Type B pancreatic cell (in vitro differentiated cells): Measurements from ENCODE around the gene HOXD10. TPM values are rescaled to one million over a fixed set of nuclear protein-coding genes. Genes with fewer than 3 reads are reported as not detected.
A peak's percentile ranks its signal among the peaks of the same experiment; 100 is the strongest.

Experiments used
- DNase-seq: peaks from one replicate; pipeline ENCODE4 v3.0.0; 2021; ENCODE audit warnings: mixed read lengths; ENCODE audit not compliant: unreplicated experiment; ENCODE audit errors: extremely low spot score
- H3K27ac Mint-ChIP-seq: 2 replicates; pipeline ENCODE4 v1.8.0; 2021; ENCODE audit warnings: mild to moderate bottlenecking, mixed read lengths
- H3K27me3 Mint-ChIP-seq: 2 replicates; pipeline ENCODE4 v1.8.0; 2021; ENCODE audit warnings: mixed read lengths
- H3K36me3 Mint-ChIP-seq: 2 replicates; pipeline ENCODE4 v1.8.0; 2021; ENCODE audit warnings: mixed read lengths
- H3K4me1 Mint-ChIP-seq: one replicate; pipeline ENCODE4 v1.8.0; 2021; ENCODE audit warnings: mixed read lengths; ENCODE audit not compliant: unreplicated experiment
- H3K4me3 Mint-ChIP-seq: 2 replicates; pipeline ENCODE4 v1.8.0; 2021; ENCODE audit warnings: mild to moderate bottlenecking, mixed read lengths
- H3K9me3 Mint-ChIP-seq: 2 replicates; pipeline ENCODE4 v1.8.0; 2021; ENCODE audit warnings: mixed read lengths
- total RNA-seq: library from RNA; stranded (reverse); gene quantifications from 2 replicates; pipeline ENCODE4 v1.2.1, GENCODE V29; 2021; ENCODE audit warnings: low replicate concordance
- TF ChIP-seq, protein P1 (sequence below): fragments of 200-600 bp; sonication (generic); conservative IDR thresholded peaks from 2 replicates; pipeline ENCODE4 v1.5.0; 2021; ENCODE audit warnings: antibody characterized with exemption, mild to moderate bottlenecking

The HOXD10 gene
- total RNA-seq, 1 donor from 2014 or later = 0.56 TPM

DNA sequence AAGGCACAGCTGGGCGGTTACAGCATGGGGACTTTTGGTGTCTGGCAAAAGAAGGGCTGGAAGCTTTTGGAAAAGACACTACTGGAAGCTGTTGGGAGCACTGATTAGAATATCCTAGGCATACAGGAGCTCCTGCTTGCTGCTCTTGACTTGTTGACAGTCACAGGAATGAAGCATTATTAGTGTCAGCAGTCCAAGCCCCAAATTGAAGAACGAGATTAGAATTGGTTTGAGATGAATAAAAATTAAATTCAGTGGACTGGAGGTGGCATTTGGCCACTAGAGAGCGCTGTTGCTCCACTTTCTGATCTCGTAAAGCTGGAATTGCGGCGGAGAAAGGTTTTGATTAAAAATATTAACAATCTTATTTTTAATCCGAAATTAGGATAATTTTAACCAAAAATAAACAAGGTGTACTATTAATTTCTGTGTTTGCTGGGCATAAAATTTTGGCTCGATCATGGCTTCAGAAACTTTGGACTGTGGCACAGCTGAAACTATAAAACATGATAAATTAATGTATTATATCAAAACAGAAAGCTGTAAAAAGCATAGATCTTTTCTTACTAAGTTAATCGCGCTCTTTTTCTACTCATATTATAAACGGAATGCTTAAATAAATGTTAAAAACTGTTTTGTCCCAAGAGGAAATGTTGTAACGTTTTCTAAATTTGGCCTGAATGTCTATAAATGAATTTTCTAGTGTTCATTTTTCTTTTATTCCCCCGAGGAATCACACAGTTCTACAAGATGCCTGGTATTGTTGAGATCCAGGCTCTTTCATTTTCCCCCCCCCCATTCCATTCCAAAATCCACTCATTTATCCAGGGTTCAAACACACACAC is 10.6 kb downstream of the HOXD10 start:
- Mint-ChIP-seq H3K9me3 (no peaks in the 10 kb centered on the region), H3K36me3 (no peaks in the 10 kb centered on the region), H3K27me3 (peaks cover 83% of the 10 kb centered on the region), H3K4me1 (peaks cover 25% of the 10 kb centered on the region), H3K27ac (no peak overlapping the region), H3K4me3 (peak overlapping the region; percentile 5)
- DNase-seq = no peak
- TF ChIP-seq, protein P1, sequence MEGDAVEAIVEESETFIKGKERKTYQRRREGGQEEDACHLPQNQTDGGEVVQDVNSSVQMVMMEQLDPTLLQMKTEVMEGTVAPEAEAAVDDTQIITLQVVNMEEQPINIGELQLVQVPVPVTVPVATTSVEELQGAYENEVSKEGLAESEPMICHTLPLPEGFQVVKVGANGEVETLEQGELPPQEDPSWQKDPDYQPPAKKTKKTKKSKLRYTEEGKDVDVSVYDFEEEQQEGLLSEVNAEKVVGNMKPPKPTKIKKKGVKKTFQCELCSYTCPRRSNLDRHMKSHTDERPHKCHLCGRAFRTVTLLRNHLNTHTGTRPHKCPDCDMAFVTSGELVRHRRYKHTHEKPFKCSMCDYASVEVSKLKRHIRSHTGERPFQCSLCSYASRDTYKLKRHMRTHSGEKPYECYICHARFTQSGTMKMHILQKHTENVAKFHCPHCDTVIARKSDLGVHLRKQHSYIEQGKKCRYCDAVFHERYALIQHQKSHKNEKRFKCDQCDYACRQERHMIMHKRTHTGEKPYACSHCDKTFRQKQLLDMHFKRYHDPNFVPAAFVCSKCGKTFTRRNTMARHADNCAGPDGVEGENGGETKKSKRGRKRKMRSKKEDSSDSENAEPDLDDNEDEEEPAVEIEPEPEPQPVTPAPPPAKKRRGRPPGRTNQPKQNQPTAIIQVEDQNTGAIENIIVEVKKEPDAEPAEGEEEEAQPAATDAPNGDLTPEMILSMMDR = peak; percentile 97

DNA sequence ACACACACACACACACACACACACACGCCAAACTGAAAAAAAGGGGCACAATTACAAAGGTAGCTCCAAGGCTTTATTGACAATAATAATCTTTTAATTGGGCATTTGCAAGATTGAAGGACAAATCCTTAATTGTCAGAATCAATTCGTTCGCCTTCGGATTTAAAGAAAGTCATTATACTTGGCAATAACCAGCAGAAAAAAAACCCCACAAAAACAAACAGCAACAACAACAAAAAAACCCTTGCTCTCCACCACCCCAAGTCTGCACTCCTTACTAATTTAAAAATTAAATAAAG is 11.1 kb downstream of the HOXD10 start:
- DNase-seq = no peak
- Mint-ChIP-seq H3K9me3 (no peaks in the 10 kb centered on the region), H3K36me3 (no peaks in the 10 kb centered on the region), H3K27ac (no peak overlapping the region), H3K4me3 (peak overlapping the region; percentile 86), H3K27me3 (peaks cover 85% of the 10 kb centered on the region), H3K4me1 (peaks cover 29% of the 10 kb centered on the region)
- TF ChIP-seq, protein P1 = no peak

DNA sequence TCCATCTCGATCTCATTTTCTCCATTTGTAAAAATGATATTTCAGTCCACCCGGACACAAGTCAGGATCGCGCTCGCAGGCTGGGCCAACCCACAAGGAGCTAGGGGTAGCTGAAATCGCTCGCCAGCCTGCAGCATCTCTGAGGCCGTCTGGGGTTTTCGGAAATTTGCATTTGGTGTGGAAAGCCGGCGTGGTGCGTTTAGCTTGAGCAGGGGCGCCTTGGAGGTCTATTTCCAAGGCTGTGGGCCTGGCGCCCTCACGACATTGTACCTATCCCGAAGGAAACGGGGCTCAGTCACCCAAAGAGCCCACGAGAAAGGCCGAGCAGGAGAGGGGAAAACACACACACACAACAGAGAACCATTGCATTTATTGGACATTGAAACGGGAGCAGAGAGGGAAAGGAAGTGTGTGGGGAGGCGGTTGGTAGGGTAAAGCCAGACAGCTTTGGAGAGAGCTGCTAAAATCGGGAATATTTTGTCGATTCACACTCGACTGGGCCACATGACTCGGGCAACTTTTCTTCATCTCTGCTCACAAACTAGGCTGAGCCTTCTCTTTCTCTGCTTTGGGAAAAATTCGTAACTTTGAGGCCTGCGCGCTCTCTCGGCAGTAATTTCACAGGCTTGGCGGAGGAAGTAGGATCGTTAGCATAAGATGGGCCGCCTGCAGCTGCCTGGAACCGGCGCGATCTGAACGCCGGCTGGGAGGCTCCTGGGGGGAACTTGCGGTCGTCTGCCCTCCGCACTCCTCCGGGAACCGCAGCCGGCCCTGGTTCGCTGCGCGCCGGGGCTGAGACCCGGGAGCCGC is 11.8 kb downstream of the HOXD10 start:
- peak overlapping the region; percentile 86 for H3K4me3 Mint-ChIP-seq
- DNase-seq = no peak
- H3K27ac Mint-ChIP-seq = peak overlapping the region; percentile 69
- TF ChIP-seq, protein P1 = no peak
- H3K9me3 Mint-ChIP-seq = no peaks in the 10 kb centered on the region
- peaks cover 32% of the 10 kb centered on the region for H3K4me1 Mint-ChIP-seq
- no peaks in the 10 kb centered on the region for H3K36me3 Mint-ChIP-seq
- H3K27me3 Mint-ChIP-seq = peaks cover 89% of the 10 kb centered on the region

DNA sequence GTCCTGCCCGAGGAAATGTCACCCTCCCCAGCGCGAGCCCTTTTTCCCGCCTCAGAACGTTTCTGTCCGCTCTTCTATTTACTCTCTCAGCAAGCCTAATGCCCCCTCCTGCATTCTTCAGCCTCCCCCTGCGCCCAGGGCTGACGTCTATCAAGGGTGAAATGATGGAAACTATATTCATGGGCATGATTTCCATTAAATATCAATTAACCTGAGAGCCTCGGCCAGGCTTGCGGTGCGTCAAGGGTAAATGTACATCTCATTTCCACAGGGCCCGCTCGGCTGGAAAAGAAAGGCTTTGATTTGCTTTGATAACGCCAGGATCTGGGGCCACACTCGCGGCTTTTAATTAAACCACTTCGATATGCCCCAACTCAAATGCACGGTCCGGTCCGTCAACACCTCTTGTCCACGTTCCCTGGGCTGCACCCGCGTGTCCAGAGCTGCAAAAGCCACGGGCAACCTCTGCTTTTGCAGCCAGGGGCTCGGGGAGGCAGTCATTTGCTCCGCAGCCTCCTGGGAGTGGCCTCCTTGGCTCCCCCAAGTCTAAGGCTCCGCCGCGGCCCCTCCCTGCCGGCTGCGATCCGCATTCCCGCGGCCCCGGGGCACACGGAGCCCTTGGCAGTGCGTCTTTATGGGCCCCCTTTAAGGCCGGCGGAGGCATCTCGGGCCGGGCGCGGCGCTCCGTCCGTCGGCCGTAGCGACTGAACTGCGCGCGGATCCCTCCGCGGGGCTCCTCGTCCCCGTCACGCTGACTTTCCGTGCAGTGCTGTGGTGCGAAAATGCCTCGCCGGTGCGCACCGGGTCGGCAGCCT is 12.6 kb downstream of the HOXD10 start, which contains the start of gene HOXD8:
TSS of gene HOXD8 (plus strand) at position 724 of the 815 bp plus-strand sequence. CDS start 662 bp downstream, outside the sequence.
- peak within 1 kb of the TSS; percentile 89 for H3K4me3 Mint-ChIP-seq
- H3K27ac Mint-ChIP-seq = peak within 1 kb of the TSS; percentile 69
- TF ChIP-seq, protein P1 = no peak
- H3K9me3 Mint-ChIP-seq = no peaks in the 10 kb centered on the region
- DNase-seq = peak; percentile 81
- H3K27me3 Mint-ChIP-seq = peaks cover 89% of the 10 kb centered on the region
- H3K36me3 Mint-ChIP-seq = no peaks in the 10 kb centered on the region
- peaks cover 26% of the 10 kb centered on the region for H3K4me1 Mint-ChIP-seq

DNA sequence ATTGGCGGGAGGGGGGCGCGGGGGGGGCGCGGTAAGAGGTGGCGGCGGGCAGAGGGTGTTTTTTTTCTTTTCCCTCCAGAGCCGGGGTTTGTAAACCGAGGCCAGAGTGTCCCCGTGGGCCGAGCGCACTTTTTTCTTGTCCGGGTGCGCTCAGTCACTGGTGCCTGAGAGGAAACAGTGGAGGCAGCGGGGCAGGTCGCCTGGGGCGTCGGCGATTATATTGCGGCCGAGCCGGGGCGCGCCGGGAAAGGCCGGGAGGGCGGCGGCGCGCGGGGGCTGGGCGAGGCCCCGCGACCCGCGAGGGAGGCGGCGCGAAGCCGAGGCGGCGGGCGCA is 13.2 kb downstream of the HOXD10 start:
- TF ChIP-seq, protein P1 = no peak
- DNase-seq = no peak
- Mint-ChIP-seq H3K9me3 (no peaks in the 10 kb centered on the region), H3K4me1 (peaks cover 26% of the 10 kb centered on the region), H3K27me3 (peaks cover 89% of the 10 kb centered on the region), H3K4me3 (peak overlapping the region; percentile 77), H3K36me3 (no peaks in the 10 kb centered on the region), H3K27ac (no peak overlapping the region)
